HepG2 (cell line): Measurements from ENCODE around the gene IMPDH2. TPM values are rescaled to one million over a fixed set of nuclear protein-coding genes. Genes with fewer than 3 reads are reported as not detected.
A peak's percentile ranks its signal among the peaks of the same experiment; 100 is the strongest.

Experiments used
- AGO2 ChIP-seq: fragments of 200-400 bp; formaldehyde crosslinking; optimal IDR thresholded peaks from 2 replicates; pipeline ENCODE3; 2017; ENCODE audit warnings: mild to moderate bottlenecking, low read depth, low read length, moderate library complexity
- BRD4 ChIP-seq: sonication (generic); formaldehyde crosslinking; IDR thresholded peaks from 2 replicates; pipeline ENCODE4 v1.4.0; 2020; ENCODE audit warnings: missing genetic modification reagents
- CEBPB ChIP-seq: IDR thresholded peaks from 2 replicates; pipeline ENCODE4 v1.6.1; 2011; ENCODE audit warnings: low read depth, low read length, improper control_type of control experiment, borderline replicate concordance
- HMG20A ChIP-seq: IDR thresholded peaks from 2 replicates; pipeline ENCODE4 v1.6.1; 2016; ENCODE audit warnings: borderline replicate concordance
- HNRNPK ChIP-seq: fragments of 200-400 bp; formaldehyde crosslinking; IDR thresholded peaks from 2 replicates; pipeline ENCODE4 v1.6.1; 2018; ENCODE audit warnings: low read length, low read depth, moderate library complexity, mild to moderate bottlenecking; ENCODE audit not compliant: poor library complexity, severe bottlenecking
- HNRNPUL1 ChIP-seq: fragments of 200-400 bp; formaldehyde crosslinking; IDR thresholded peaks from 2 replicates; pipeline ENCODE4 v1.6.1; 2017; ENCODE audit warnings: low read depth, mild to moderate bottlenecking, low read length, moderate library complexity
- MAFF ChIP-seq: IDR thresholded peaks from 2 replicates; pipeline ENCODE4 v1.6.1; 2011; ENCODE audit warnings: low read depth, low read length, improper control_type of control experiment
- MTA3 ChIP-seq: sonication (generic); formaldehyde crosslinking; IDR thresholded peaks from 2 replicates; pipeline ENCODE4 v1.4.0; 2020; ENCODE audit warnings: missing genetic modification reagents
- SATB2 ChIP-seq: sonication (generic); formaldehyde crosslinking; IDR thresholded peaks from 2 replicates; pipeline ENCODE4 v1.5.0; 2020; ENCODE audit warnings: missing genetic modification reagents
- SIN3B ChIP-seq: fragments of 150-350 bp; IDR thresholded peaks from 2 replicates; pipeline ENCODE4 v1.6.1; 2014; ENCODE audit warnings: low read length
- TARDBP ChIP-seq: sonication (generic); formaldehyde crosslinking; IDR thresholded peaks from 2 replicates; pipeline ENCODE4 v1.8.0; 2022; ENCODE audit warnings: mild to moderate bottlenecking, missing genetic modification reagents
- THAP11 ChIP-seq: IDR thresholded peaks from 2 replicates; pipeline ENCODE4 v1.6.1; 2016; ENCODE audit warnings: missing biosample characterization, missing genetic modification reagents
- YEATS2 ChIP-seq: sonication (generic); formaldehyde crosslinking; IDR thresholded peaks from 2 replicates; pipeline ENCODE4 v1.4.0; 2020; ENCODE audit warnings: missing genetic modification reagents, borderline replicate concordance
- ZBTB7A ChIP-seq: sonication (generic); formaldehyde crosslinking; IDR thresholded peaks from 2 replicates; pipeline ENCODE4 v1.8.0; 2022; ENCODE audit warnings: mild to moderate bottlenecking, missing genetic modification reagents
- ZFX ChIP-seq: sonication (generic); formaldehyde crosslinking; IDR thresholded peaks from 2 replicates; pipeline ENCODE4 v1.4.0; 2020; ENCODE audit warnings: mild to moderate bottlenecking, low read depth, missing genetic modification reagents, moderate library complexity
- ZNF343 ChIP-seq: sonication (generic); formaldehyde crosslinking; IDR thresholded peaks from 2 replicates; pipeline ENCODE4 v1.4.0; 2020; ENCODE audit warnings: mild to moderate bottlenecking, missing genetic modification reagents
- ZNF781 ChIP-seq: sonication (generic); formaldehyde crosslinking; IDR thresholded peaks from 2 replicates; pipeline ENCODE4 v1.5.1; 2020; ENCODE audit warnings: borderline replicate concordance, mild to moderate bottlenecking, missing genetic modification reagents; ENCODE audit errors: not compliant biosample characterization
- ZNF83 ChIP-seq: sonication (generic); formaldehyde crosslinking; IDR thresholded peaks from 2 replicates; pipeline ENCODE4 v1.4.0; 2020; ENCODE audit warnings: missing genetic modification reagents, mild to moderate bottlenecking, borderline replicate concordance
- ZSCAN21 ChIP-seq: sonication (generic); formaldehyde crosslinking; IDR thresholded peaks from 2 replicates; pipeline ENCODE4 v1.8.0; 2022; ENCODE audit warnings: mild to moderate bottlenecking, missing genetic modification reagents, moderate library complexity, borderline replicate concordance
- polyA plus RNA-seq, 8 experiments: library from polyadenylated mRNA; depleted of rRNA in 3 of 8; stranded (reverse) in 7 of 8; unstranded in 1 of 8; fragments of >200 nt; fragmentation: Illumina TruSeq in 4 of 8; extraction: Trizol in 4 of 8; gene quantifications; 2 replicates each; pipeline versions ENCODE4 v1.2.1 to v1.2.3, GENCODE V29; 2011 to 2016; ENCODE audit warnings: low read depth in 4 of 8, missing spikeins in 1 of 8, mixed read lengths in 1 of 8; ENCODE audit not compliant: insufficient read depth in 1 of 8
- total RNA-seq, 5 experiments: library from RNA; depleted of rRNA; stranded (reverse); fragments of >200 nt; fragmentation: Illumina TruSeq; extraction: Trizol; gene quantifications; 2 replicates each; pipeline ENCODE4 v1.2.3, GENCODE V29; 2016; ENCODE audit warnings: low read depth in 1 of 5
- TF ChIP-seq, protein P1 (sequence below): IDR thresholded peaks from 2 replicates; pipeline ENCODE4 v1.6.1; 2016; ENCODE audit warnings: low read depth, borderline replicate concordance
- TF ChIP-seq, protein P2 (sequence below), 2 experiments: sonication (generic) in 1 of 2; formaldehyde crosslinking in 1 of 2; IDR thresholded peaks; 2 replicates each; pipeline versions ENCODE4 v1.6.1 to v1.9.0; 2014 to 2022; ENCODE audit warnings: antibody characterized with exemption in 1 of 2, borderline replicate concordance in 1 of 2, inconsistent platforms in 1 of 2, low read depth in 1 of 2, missing genetic modification reagents in 1 of 2
- TF ChIP-seq, protein P3 (sequence below): sonication (generic); formaldehyde crosslinking; IDR thresholded peaks from 2 replicates; pipeline ENCODE4 v1.4.0; 2020; ENCODE audit warnings: mild to moderate bottlenecking, low read depth, missing genetic modification reagents

Gene IMPDH2
- total and polyA plus RNA-seq, 2 of the 13 experiments (the other 11 are each of a cell fraction or from before 2014, with no cell fraction given) = 248 to 260 TPM

DNA sequence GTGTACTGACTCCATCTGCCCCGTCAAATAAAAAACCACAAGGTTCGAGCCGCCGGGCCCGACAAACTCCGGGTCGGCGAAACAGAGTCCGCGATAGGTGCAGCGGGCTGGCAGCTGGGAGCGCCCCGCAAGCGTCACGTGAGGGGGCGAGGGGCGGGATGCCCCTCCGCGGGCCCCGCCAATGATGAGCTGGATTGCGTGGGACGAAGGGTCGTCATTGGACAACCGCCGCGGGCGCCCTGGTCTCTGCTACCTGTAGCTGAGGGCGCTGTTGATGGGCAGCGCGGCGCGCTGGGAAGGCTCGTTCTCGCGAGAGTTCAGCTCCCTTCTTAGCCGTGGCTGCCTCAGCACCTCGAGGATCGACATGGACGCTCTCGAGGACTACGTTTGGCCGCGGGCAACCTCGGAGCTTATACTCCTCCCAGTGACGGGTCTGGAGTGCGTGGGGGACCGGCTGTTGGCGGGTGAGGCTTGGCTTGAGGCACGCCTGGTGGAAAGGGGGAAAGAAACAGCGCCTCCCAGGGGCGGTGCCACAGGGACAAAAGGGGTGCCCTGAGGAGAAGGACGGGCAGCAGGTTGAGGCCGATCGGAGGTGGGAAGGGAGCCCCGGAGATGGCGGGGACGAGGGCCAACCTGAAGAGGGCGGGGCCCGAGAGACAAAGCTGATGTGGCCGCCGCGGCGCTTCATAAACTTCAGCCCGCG, 22.0 kb downstream of the IMPDH2 start, which contains the start of gene WDR6 (continued):
- TF ChIP-seq, protein P1, sequence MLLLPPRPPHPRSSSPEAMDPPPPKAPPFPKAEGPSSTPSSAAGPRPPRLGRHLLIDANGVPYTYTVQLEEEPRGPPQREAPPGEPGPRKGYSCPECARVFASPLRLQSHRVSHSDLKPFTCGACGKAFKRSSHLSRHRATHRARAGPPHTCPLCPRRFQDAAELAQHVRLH = 0 out of 2 replicates have a peak, but pooled peaks have one; percentile 20
- TF ChIP-seq YEATS2 (CRISPR knock-in tag) (peak; percentile 91), ZBTB7A (CRISPR knock-in tag) (peak; percentile 6; the same call in 1 of the 2 replicates), ZNF781 (peak; percentile 69), ZNF343 (peak; percentile 70; the same call in 1 of the 2 replicates), THAP11 (CRISPR knock-in tag) (peak; percentile 74), ZNF83 (CRISPR knock-in tag) (peak; percentile 73; the same call in 1 of the 2 replicates), ZSCAN21 (CRISPR knock-in tag) (0 out of 2 replicates have a peak, but pooled peaks have one; percentile 35), SATB2 (CRISPR knock-in tag) (no peak), SIN3B (peak; percentile 40; the same call in 1 of the 2 replicates), TARDBP (peak; percentile 73; the same call in 1 of the 2 replicates), HMG20A (CRISPR knock-in tag) (no peak), HNRNPUL1 (no peak), MAFF (peak; percentile 30; the same call in 1 of the 2 replicates), BRD4 (no peak), CEBPB (no peak), ZFX (CRISPR knock-in tag) (peak; percentile 78), MTA3 (CRISPR knock-in tag) (0 out of 2 replicates have a peak, but pooled peaks have one; percentile 20), HNRNPK (no peak), AGO2 (peak; percentile 75)
- TF ChIP-seq, protein P2, sequence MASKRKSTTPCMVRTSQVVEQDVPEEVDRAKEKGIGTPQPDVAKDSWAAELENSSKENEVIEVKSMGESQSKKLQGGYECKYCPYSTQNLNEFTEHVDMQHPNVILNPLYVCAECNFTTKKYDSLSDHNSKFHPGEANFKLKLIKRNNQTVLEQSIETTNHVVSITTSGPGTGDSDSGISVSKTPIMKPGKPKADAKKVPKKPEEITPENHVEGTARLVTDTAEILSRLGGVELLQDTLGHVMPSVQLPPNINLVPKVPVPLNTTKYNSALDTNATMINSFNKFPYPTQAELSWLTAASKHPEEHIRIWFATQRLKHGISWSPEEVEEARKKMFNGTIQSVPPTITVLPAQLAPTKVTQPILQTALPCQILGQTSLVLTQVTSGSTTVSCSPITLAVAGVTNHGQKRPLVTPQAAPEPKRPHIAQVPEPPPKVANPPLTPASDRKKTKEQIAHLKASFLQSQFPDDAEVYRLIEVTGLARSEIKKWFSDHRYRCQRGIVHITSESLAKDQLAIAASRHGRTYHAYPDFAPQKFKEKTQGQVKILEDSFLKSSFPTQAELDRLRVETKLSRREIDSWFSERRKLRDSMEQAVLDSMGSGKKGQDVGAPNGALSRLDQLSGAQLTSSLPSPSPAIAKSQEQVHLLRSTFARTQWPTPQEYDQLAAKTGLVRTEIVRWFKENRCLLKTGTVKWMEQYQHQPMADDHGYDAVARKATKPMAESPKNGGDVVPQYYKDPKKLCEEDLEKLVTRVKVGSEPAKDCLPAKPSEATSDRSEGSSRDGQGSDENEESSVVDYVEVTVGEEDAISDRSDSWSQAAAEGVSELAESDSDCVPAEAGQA (IDR thresholded peaks at IDR 0.05; ENCODE audit: low read depth) = peak; percentile 56; the same call in 1 of the 2 replicates
- TF ChIP-seq, protein P2 (CRISPR knock-in tag; IDR thresholded peaks at IDR 0.05; ENCODE audit: borderline replicate concordance) = no peak; the same call in 1 of the 2 replicates
- TF ChIP-seq, protein P3, sequence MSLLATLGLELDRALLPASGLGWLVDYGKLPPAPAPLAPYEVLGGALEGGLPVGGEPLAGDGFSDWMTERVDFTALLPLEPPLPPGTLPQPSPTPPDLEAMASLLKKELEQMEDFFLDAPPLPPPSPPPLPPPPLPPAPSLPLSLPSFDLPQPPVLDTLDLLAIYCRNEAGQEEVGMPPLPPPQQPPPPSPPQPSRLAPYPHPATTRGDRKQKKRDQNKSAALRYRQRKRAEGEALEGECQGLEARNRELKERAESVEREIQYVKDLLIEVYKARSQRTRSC (CRISPR knock-in tag) = 0 out of 2 replicates have a peak, but pooled peaks have one; percentile 68
